IPS-NIHi7 (cell line): ENCODE results near the gene TRPC4.
"Not testable (repeated sequence)": the region's sequence is repeated elsewhere in the genome, so short reads cannot be mapped to it uniquely, and the experiment has no call there.

Experiments used
- DNase-seq: peaks from one replicate; pipeline ENCODE4 v3.0.0; 2012; ENCODE audit warnings: mixed read lengths; ENCODE audit errors: extremely low spot score

The TRPC4 gene

DNA sequence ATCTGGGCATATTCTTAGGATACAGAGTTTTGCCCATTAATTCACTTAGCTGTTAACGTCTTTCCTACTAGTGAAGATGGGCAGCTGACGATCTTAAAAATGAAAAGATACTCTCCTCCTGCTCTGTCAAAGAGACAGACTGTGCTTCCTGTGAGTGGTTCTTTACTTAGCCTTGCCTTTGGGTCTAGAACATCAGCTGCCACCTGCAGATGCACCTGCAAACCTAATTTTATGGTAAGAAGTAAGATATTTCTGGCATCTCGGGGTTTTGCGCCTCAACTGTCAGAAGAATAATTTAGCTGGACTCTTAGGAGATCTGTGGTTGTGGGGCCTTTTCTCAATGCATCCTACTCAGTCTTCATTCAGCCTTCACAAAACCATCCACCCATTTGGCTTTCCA is 36.2 kb downstream of the TRPC4 start:
- no peak for DNase-seq

DNA sequence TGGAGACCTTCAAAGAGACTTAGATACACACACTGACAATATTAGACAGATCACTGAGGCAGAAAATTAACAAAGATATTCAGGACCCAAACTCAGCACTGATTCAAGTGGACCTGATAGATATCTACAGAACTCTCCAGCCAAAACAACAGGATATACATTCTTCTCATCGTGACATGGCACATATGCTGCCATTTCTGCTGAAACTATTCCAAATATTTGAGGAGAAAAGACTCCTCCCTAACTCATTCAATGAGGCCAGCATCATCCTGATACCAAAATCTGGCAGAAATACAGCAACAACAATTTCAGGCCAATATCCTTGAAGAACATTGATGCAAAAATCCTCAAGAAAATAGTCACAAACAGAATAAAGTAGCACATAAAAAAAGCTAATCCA is 53.3 kb downstream of the TRPC4 start:
- no peak for DNase-seq

DNA sequence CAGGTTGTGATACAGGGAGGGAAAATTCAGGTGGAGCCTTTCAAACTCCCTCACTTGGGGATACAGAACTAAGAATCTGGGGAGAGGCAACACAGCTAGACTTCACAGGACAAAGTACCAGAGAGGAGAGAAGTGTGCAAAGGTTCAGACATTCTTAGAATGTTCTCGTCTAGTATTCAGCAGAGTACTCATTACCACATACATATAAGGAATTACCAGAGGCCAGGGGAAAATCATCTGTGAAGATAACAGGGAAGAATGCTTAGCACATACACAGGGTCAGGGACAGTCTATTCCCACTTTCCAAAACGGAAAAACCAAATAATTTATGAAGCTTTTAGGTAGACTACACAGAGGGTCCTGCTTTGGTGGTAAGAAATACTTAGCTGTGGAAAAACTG is 58.1 kb downstream of the TRPC4 start:
- DNase-seq = no peak

DNA sequence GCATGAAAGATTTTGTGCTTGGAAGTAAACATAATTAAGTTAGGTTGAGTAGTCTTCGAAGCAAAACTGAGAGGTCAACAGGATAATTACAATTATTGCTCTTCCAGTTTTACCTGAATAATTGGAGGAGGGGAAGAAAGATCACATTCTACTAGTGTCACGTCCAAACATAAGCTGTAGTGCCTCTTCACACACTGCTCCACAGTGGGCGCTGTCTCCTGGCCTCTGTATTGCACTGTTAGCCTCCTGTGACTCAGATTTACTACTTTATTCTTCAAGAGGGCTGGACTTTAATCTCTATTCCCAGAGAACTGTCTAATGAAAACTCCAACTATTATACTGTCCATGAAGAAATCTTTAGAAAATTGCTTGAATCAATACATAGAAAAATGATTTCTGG is 62.9 kb downstream of the TRPC4 start:
- no peak for DNase-seq

DNA sequence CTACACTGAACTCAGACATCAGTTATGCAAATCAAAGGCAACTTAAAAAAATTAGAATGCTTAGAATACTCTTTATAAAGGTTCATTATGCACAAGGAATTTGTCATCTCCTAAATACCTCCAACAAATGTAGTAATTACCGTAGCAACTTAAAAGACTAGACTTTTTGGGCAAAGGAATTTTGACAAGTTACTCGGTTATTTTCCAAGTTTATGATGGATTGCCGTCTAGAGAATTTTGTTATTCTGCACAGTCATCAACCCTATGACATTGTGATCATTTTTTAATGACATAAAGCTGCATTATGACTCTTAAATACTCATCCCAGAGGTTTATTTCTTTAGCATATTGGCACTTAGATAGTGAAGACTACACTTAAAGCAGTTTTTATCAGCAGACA is 71.9 kb downstream of the TRPC4 start:
- DNase-seq = no peak

DNA sequence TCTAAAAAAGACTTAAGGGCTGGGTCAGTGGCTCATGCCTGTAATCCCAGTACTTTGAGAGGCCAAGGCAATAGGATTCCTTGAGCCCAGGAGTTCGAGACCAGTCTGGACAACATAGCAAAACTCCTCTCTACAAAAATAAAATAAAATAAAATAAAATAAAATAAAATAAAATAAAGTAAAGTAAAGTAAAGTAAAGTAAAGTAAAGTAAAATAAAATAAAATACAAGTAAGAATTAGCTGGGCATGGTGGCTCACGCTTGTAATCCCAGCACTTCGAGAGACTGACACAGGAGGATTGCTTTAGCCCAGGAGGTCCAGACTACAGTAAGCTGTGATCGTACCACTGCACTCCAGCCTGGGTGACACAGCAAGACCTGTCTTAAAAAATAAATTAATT is 72.8 kb downstream of the TRPC4 start:
- DNase-seq = not testable (repeated sequence)

DNA sequence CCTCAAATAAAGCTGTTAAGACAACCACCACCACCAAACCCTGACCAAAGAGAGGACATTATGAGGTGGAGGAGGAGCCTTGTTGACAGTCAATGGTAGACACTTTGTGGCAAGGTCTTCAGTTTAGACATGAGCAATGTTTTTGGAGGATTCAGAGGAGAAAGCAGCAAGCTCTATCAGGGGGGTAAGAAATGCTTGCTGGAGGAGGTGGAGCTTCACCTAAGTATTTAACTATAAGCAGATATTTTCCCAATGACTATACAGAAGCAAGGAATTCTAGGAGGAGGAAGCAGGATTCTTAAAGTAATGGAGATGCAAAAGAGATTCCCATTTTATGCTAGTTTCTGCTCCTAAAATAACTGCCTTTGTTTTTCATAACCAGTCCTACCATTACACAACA is 74.2 kb downstream of the TRPC4 start:
- no peak for DNase-seq

DNA sequence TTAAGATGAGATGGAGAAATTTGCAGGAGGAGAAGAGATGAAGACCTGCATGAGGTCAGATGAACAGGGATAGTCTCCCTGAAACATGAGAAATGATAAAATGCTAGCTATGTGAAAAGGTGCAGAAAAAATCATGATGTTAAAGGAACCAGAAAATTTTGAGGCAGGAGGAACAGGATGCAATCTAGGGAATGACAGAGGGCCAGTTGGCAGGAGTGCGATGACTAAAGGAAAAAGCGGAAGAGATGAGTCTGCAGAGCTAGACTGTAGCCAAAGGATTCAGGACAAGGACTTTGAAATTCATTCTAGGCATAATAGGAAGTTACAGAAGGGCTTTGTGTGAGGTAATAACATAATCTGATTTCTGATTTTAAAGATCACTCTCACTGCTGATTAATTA is 77.9 kb downstream of the TRPC4 start:
- DNase-seq = no peak

DNA sequence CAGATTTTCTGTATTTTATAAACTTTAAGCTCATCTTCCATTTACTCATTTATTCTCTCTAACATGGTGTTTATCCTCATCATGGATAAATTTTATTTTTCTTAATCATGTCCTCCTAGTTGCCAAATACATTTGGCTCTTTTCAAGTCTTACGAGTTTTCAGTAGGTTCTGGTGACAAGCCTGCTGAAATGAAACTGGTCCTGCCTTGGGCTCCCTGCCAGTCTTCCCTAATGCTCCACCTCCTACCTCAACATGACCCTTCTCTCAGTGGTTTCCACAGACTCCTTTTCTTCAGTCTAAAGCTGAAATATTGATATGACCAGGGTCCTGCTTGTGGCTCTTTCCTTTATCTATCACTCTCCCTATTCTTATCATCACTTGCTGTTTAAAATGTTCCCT is 81.2 kb downstream of the TRPC4 start:
- DNase-seq = no peak

DNA sequence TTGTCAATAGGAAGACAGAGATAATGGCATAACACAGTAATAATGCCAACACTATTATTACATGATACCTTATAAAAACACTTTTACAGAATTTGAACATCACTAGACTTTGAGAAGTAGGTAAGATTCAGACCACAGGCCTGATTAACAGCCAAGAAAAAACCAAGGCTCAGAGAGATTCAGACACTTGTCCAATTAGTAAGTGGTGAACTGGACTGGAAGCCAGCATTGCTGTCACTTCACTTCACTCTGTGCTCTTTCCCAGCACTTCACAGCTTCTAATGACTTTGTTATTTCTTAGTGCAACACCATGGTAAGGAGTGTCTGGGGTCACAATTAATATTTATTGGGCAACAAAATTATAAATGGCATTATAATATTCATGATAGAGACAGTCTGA is 91.9 kb downstream of the TRPC4 start:
- no peak for DNase-seq

DNA sequence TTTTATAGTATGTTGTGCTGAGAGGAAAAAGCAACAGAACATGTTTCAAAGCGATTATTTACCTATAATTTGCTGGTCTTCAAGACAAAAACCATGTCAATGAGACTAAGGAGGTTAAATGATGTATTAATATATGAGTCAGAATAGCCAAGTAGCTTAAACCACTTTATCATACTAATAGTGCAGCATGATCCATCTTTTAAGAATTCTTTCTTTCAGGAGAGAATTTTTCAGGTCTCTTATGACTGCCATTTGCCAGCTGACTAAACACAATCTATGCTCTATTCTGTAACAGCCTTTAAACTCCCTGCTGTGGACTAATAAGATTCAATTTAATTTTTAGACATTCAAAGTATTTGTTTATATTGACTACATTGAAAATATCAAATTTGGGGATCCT is 93.7 kb downstream of the TRPC4 start:
- no peak for DNase-seq

DNA sequence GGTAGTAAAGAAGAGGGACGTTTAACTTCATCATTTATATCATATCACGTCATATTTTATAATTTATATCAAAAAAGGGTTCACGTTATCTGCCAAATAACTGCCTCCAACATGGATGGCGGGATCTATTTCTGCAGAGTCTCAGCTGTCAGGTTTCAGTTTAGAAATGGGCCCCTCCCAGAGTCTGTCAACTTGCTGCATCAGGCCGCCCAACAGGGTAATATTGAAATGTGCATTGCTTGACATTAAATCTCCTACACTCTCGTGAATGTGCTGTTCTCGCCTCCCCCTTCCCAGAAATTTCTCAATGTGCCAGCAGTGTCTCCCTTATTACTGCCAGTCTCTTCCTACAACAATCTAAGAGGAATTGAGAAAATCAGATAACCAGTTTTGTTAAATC is 96.9 kb downstream of the TRPC4 start:
- DNase-seq = no peak

DNA sequence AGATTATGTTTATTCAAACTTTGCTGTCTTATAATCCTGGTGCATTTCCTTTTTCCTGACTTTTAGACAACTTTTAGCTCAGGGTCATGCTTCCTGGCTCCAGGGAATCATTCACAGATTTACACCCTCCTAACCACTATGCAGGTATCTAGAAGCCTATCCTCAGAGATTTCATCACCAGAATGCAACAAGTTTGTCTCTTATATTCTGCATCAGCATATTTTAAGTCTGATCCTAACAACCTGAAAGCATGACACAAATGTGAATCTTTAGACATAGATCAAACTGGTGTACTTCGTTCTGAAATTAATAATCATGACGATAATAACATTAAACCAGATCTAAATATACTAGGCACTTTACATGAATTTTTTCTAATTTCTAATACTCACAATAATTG is 100.0 kb downstream of the TRPC4 start:
- DNase-seq = no peak

DNA sequence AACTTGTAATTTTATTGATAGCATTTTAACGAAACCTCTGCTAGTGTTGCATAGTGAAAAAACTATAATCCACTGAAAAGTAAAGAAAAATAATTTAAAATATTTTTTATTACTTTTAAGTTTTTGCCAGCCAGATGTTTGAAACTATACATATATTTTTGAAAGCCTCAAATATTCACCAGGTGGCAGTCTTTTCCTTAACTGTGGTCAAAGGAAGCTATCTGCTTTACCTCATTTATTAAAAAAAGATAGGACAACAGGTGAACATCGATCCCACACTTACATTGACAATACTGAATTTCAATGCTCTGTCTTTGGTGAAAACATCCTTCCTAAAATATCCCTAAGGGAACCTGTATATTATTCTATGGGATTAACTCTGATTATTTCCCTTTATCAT is 100.5 kb downstream of the TRPC4 start:
- no peak for DNase-seq

DNA sequence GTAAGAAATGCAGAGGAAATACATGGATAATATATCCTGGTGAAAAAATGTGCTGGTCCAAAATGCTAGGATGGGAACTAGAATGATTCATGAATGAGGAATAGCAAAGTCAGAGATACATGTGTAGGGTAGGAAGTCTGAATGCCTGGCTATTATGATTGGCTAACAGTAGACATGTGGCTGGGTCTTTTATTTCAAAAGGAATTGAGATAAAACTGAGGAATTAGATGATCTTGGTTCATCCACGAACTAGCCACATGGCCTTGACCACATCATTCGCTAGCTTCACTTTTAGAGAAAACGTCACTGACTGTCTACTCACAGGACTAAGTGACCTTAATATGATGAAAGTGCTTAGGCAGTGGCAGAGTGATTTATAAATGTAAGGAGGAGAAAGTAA is 103.1 kb downstream of the TRPC4 start:
- no peak for DNase-seq

DNA sequence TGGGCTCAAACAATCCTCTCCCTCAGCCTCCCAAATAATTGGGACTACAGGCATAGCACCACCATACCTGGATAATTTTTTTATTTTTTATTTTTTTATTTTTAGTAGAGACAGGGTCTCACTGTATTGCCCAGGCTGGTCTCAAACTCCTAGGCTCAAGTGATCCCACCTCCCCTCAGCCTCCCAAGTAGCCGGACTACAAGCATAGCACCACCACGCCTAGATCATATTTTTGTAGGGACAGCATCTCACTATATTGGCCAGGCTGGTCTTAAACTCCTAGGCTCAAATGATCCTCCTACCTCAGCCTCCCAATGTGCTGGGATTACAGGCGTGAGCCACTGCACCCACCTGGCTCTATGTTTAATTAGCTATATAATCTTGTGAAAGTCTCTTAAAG is 114.2 kb downstream of the TRPC4 start:
- DNase-seq = no peak

DNA sequence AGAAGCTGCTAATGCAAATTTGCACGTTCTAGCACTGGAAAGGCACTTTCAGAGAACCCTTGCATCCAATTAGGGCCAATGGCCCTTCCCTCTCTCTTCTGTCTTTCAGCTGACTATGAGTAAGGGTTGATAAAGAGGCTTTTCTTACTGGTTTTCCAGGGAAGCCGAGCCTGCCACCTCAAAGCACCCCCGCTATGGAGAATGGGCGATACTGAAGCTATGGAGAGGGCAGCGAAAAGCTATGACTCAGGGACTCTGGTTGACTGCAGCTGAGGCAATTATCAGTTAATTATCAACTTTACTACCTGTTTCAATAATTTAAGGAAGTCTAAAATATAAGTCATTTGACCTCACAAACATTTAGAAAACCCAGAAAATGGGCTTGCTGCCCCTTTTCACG is 115.8 kb downstream of the TRPC4 start:
- DNase-seq = peak; percentile 36

DNA sequence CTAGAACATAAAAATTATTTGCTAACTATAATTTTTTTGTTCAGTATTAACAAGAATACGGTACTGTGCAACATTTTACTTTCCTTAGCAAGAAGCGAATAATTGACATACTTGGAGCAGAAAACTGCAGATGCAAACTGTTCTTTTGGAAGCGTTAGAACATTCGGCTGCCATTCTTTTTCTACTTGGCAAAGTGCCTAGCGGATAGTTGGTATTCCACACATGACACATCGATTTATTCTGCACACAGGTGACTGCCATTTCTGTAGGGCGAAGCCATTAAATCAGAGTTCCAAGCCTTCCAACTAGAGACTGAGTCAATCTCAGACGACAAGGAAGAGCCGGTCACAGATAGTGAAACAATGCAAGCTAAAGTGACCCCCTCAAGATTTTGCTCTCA is 117.4 kb downstream of the TRPC4 start:
- DNase-seq = no peak

DNA sequence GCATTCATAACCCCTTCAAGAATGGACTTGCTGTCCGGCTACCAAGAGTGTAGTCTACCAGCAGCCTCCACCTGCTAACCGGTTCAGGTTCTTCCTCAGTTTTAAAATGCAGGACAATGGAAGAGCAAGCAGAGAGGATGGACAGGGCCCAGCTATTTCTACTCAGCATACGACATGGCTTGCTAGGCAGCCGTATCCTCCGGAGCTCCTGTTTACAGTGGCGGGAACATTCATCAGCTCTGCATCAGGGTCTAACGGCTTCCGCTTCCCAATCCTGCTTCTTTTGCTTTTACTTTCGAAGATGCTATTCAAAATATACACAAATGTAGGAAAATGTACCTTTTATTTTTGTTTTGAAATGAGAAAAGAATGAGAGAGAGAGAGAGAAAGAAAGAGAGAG is 118.5 kb downstream of the TRPC4 start:
- no peak for DNase-seq

DNA sequence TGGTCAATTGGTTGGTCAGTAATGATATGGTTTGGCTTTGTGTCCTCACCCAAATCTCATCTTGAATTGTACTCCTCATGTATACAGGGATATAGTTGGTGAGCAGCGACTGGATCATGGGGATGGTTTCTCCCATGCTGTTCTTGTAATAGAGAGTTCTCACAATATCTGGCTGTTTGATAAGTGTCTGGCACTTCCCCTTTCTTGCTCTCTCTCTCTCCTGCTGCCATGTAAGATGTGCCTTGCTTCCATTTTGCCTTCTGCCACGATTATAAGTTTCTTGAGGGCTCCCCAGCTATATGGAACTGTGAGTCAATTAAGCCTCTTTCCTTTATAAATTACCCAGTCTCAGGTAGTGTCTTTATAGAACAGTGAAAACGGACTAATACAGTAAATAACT is 120.7 kb downstream of the TRPC4 start:
- DNase-seq = no peak

DNA sequence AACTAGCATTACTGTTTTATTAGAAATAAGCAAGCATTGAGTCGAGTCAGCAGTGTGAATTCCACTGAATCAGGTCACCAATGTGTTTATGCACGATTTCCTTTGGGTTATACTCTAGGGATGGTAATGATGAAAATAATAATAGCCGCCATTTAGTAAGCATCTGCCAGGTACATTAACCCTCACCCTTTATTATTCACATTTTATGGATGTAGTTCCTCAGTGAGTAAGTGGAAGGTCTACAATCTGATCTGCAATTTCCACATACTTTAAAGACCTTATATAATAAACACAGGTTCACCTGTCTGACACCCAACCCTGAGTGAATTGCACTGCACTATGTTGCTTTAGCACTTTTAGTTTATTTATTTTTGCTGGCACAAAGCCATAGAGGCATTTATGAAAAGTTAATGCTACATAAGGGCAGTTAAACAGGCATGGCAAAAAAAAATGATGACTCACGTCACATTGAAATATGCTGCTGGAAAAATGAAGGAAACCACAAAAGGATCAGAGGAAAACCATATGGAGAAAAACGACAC is 122.4 kb downstream of the TRPC4 start:
- no peak for DNase-seq

DNA sequence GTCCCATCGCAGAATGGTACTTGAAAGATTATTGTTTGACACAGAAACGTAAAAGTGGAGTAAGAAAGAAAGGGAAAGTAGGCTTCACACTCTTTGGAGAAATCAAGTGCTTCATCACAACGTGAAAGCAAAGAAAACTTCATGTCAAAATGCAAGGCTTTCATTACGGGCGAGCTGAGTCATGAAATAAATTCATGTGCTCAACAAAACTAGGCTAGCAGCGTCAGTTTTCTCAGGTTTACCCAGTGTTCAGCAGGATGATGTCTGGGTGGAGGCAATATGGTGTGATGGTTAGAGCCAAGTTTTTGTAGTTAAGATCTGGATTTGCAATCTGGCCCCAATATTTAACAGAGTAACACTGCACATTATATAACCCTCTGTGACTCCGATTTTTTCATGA is 128.0 kb downstream of the TRPC4 start:
- DNase-seq = no peak

DNA sequence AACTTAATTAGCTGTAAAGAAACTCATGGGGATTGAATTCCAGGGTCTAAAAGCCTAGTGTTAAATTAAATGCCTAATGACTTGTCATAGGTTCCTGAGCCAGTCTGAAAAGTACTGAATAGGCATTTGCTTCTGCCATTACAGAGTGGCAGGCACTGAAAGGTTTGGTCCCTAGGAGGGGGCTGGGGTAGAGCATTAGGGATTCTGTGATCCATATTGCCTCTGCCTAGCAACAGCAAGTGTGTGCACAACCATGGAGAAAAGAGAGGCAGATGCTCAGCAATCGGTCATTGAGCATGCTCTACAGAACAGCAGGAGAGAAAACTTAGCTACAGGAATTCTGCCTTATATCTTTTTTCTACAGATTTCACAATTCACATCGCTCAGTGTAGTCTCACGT is 133.5 kb downstream of the TRPC4 start:
- DNase-seq = no peak

DNA sequence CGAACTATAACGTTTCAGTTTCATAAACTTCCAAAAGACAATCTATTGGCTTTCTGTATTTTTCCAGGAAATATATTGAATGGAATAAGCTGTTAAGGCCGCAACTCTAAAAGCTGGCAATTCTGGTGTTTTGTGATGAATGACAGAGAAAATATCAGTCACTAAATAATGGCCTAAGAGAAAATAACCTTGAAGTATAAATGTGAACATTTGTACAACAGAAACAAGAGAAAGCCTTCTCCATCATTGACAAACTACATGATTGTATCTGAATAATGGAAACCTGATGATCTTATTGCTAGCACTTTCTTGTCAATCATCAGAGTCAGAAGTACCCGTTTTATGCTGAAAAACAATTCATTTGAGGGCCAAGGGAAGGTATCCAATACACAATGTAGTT is 134.3 kb downstream of the TRPC4 start:
- DNase-seq = no peak

DNA sequence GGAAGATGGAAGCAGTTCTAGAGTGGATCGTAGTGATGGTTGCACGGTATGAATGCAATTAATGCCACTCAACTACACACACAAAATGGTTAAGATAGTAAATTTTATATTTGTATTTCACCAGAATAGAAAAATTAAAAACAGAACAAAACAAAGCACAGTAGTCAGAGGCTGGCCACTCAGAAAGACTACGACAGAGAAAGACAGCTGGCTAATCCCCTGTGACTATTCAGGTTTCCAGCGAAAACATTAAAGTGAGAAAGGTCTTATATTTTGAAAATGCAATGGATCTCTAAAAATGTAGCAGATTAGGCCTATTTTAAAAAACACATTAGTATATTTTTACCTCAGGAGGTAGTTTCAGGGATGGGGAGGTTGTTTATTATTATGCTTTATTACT is 139.7 kb downstream of the TRPC4 start:
- DNase-seq = no peak
